CD4-positive, alpha-beta T cell treated with Interleukin-17A for 4 hours (primary cell): ENCODE results near the gene CACNA1B.

Source experiments
- DNase-seq: peaks from one replicate; pipeline ENCODE4 v3.0.0-alpha.2; 2020; ENCODE audit warnings: mixed read lengths

Gene CACNA1B

GRCh38 chr9:138020120-138020794, 142.7 kb downstream of the CACNA1B start:
- no peak for DNase-seq

GRCh38 chr9:138020795-138021182, 143.2 kb downstream of the CACNA1B start:
- no peak for DNase-seq

- no peak for DNase-seq
Observed at GRCh38 chr9:138021251-138022056, 143.9 kb downstream of the CACNA1B start.

GRCh38 chr9:138022121-138022741, 144.6 kb downstream of the CACNA1B start:
- no peak for DNase-seq

- DNase-seq = no peak
Observed at GRCh38 chr9:138022756-138023393, 145.3 kb downstream of the CACNA1B start.

GRCh38 chr9:138023394-138024124, 146.0 kb downstream of the CACNA1B start:
- no peak for DNase-seq

- DNase-seq = no peak
Observed at GRCh38 chr9:138024131-138024530, 146.5 kb downstream of the CACNA1B start.

GRCh38 chr9:138024831-138025291, 147.3 kb downstream of the CACNA1B start:
- no peak for DNase-seq

GRCh38 chr9:138025417-138025816, 147.8 kb downstream of the CACNA1B start:
- DNase-seq = no peak

- no peak for DNase-seq
Observed at GRCh38 chr9:138025908-138026307, 148.3 kb downstream of the CACNA1B start.

- no peak for DNase-seq
Observed at GRCh38 chr9:138028596-138028995, 151.0 kb downstream of the CACNA1B start.

GRCh38 chr9:138031186-138031585, 153.6 kb downstream of the CACNA1B start:
- DNase-seq = no peak

- DNase-seq = no peak
Observed at GRCh38 chr9:138033950-138034349, 156.4 kb downstream of the CACNA1B start.

GRCh38 chr9:138037140-138037539, 159.6 kb downstream of the CACNA1B start:
- DNase-seq = no peak

GRCh38 chr9:138038244-138038671, 160.7 kb downstream of the CACNA1B start:
- DNase-seq = no peak

- no peak for DNase-seq
Observed at GRCh38 chr9:138040446-138041430, 163.2 kb downstream of the CACNA1B start.

- no peak for DNase-seq
Observed at GRCh38 chr9:138042146-138042545, 164.6 kb downstream of the CACNA1B start.

- no peak for DNase-seq
Observed at GRCh38 chr9:138042640-138043039, 165.1 kb downstream of the CACNA1B start.

- DNase-seq = no peak
Observed at GRCh38 chr9:138043061-138043410, 165.5 kb downstream of the CACNA1B start.

- DNase-seq = no peak
Observed at GRCh38 chr9:138043411-138044345, 166.1 kb downstream of the CACNA1B start.
